Calu3 (cell line): ENCODE measurements around the gene SRP9. TPM values are rescaled to one million over a fixed set of nuclear protein-coding genes. Genes with fewer than 3 reads are reported as not detected.

Source experiments
- BruUV-seq: library from RNA; stranded (reverse); fragments of 400-500 nt; replicated peaks from 2 replicates; lab custom pipeline; 2021; lab: Mats Ljungman, UMichigan
- CTCF ChIA-PET: fragments of 300-600 bp; sonication (Branson Sonifier 250); formaldehyde crosslinking; loops from one replicate; lab custom pipeline; 2022; ENCODE audit warnings: antibody characterized with exemption; lab: Charles Lee
- DNase-seq: peaks from one replicate; pipeline ENCODE4 v3.0.0; 2022
- H3K27ac Mint-ChIP-seq: one replicate; pipeline ENCODE4 v1.8.0; 2022; ENCODE audit warnings: mixed read lengths; ENCODE audit not compliant: unreplicated experiment
- H3K27me3 Mint-ChIP-seq: one replicate; pipeline ENCODE4 v1.8.0; 2022; ENCODE audit warnings: mixed read lengths; ENCODE audit not compliant: unreplicated experiment
- H3K36me3 Mint-ChIP-seq: one replicate; pipeline ENCODE4 v1.8.0; 2022; ENCODE audit warnings: mild to moderate bottlenecking, moderate library complexity, mixed read lengths; ENCODE audit not compliant: insufficient read depth, unreplicated experiment
- H3K4me1 Mint-ChIP-seq: one replicate; pipeline ENCODE4 v1.8.0; 2022; ENCODE audit warnings: mild to moderate bottlenecking, low read depth, mixed read lengths; ENCODE audit not compliant: unreplicated experiment
- H3K4me3 Mint-ChIP-seq: one replicate; pipeline ENCODE4 v1.8.0; 2022; ENCODE audit warnings: mild to moderate bottlenecking, low read depth, moderate library complexity, mixed read lengths; ENCODE audit not compliant: unreplicated experiment
- H3K9me3 Mint-ChIP-seq: one replicate; pipeline ENCODE4 v1.8.0; 2022; ENCODE audit warnings: low read depth, mixed read lengths; ENCODE audit not compliant: unreplicated experiment
- intact Hi-C: fragments of 100-400 bp; cut with micrococcal nuclease; formaldehyde crosslinking; loops from one replicate; pipeline ENCODE4 v1.10.0; 2022; ENCODE audit not compliant: unreplicated experiment
- total RNA-seq: library from RNA; stranded (reverse); gene quantifications from 2 replicates; pipeline ENCODE4 v1.2.3, GENCODE V29; 2022
- TF ChIP-seq, protein P1 (sequence below): fragments of 200-600 bp; IDR thresholded peaks from one replicate; pipeline ENCODE4 v1.8.0; 2022; ENCODE audit warnings: antibody characterized with exemption; ENCODE audit not compliant: unreplicated experiment

The SRP9 gene
- total RNA-seq, 1 experiment from 2014 or later: 312 TPM

DNA sequence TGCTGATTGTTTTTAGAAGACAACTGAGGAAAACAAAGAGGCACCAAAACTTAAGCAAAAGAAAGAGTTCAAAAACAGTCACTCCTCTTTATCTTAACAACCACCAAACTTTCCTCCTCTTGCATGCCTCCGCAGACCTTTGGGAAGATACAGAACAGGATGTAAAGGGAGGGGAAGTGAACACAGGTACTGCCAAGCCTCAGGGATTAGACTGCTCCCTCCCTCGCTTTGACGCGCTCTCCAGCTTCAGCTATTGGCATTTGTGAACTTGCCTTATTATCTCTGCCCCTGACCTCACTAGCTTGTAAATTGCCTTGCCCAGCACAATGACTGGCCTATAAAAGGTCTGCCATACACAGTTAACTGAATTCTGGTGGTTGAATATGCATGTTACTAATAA lies 4.8 kb upstream of the SRP9 start:
- CTCF ChIA-PET: interaction anchor here (0.6 to 2.7 kb wide), 24 partner anchors 10 to 298 kb away, joined by 3 to 22 read pairs (median 6); partner anchors contain the start of genes ENAH, EPHX1 and TMEM63A
- Mint-ChIP-seq H3K9me3 (no peaks in the 10 kb centered on the region), H3K27me3 (no peaks in the 10 kb centered on the region), H3K27ac (peak overlapping the region; percentile 61), H3K4me3 (peak overlapping the region; percentile 35), H3K36me3 (no peaks in the 10 kb centered on the region), H3K4me1 (peaks cover 58% of the 10 kb centered on the region)
- BruUV-seq: no TSS peak
- intact Hi-C loops: loop anchor here (1.0 to 10.0 kb wide), 7 partner anchors 26 to 292 kb away; no protein-coding TSS in a partner anchor
- DNase-seq: peak; percentile 47
- TF ChIP-seq, protein P1, sequence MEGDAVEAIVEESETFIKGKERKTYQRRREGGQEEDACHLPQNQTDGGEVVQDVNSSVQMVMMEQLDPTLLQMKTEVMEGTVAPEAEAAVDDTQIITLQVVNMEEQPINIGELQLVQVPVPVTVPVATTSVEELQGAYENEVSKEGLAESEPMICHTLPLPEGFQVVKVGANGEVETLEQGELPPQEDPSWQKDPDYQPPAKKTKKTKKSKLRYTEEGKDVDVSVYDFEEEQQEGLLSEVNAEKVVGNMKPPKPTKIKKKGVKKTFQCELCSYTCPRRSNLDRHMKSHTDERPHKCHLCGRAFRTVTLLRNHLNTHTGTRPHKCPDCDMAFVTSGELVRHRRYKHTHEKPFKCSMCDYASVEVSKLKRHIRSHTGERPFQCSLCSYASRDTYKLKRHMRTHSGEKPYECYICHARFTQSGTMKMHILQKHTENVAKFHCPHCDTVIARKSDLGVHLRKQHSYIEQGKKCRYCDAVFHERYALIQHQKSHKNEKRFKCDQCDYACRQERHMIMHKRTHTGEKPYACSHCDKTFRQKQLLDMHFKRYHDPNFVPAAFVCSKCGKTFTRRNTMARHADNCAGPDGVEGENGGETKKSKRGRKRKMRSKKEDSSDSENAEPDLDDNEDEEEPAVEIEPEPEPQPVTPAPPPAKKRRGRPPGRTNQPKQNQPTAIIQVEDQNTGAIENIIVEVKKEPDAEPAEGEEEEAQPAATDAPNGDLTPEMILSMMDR: no peak

DNA sequence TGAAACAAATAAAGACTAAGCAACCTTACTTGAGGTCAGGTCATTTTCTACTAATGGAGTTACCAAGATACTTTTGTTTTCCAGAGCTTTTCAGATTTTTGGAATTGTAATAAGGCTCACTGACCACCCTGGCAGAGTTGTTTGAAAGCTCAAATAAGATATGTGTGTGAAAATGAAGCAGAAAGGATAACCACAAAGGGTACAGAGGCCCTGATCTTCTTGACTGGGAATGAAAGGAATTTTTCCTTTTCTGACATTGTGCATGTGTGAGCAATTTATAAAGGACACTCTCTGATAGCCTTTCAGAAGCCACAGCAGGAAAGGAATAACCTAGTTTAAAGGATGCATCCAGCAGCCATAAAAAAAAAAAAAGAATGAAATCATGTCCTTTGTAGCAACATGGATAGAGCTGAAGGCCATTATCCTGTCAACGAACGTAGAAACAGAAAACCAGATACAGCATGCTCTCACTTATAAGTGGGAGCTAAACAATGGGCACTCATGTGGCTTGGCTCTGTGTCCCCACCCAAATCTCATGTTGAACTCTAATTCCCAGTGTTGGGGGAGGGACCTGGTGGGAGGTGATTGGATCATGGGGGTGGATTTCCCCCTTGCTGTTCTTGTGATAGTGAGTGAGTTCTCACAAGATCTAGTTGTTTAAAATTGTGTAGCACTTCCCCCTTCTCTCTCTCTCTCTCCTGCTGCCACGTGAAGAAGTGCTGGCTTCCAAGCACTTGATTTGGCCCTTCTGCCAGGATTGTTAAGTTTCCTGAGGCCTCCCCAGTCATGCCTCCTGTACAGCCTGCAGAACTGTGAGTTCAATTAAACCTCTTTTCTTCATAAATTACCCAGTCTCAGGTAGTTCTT lies 3.1 kb upstream of the SRP9 start:
- no peak overlapping the region for H3K27ac Mint-ChIP-seq
- intact Hi-C loops: loop anchor here (10.0 kb wide), 1 partner anchor 200 kb away; no protein-coding TSS in a partner anchor
- TF ChIP-seq, protein P1: no peak
- no peaks in the 10 kb centered on the region for H3K36me3 Mint-ChIP-seq
- no peaks in the 10 kb centered on the region for H3K9me3 Mint-ChIP-seq
- H3K27me3 Mint-ChIP-seq: no peaks in the 10 kb centered on the region
- DNase-seq: no peak
- CTCF ChIA-PET: interaction anchor here (0.7 to 2.6 kb wide), 2 partner anchors 205 to 300 kb away, joined by 3 to 11 read pairs; no protein-coding TSS in a partner anchor
- no peak overlapping the region for H3K4me3 Mint-ChIP-seq
- no TSS peak for BruUV-seq
- peaks cover 41% of the 10 kb centered on the region for H3K4me1 Mint-ChIP-seq

DNA sequence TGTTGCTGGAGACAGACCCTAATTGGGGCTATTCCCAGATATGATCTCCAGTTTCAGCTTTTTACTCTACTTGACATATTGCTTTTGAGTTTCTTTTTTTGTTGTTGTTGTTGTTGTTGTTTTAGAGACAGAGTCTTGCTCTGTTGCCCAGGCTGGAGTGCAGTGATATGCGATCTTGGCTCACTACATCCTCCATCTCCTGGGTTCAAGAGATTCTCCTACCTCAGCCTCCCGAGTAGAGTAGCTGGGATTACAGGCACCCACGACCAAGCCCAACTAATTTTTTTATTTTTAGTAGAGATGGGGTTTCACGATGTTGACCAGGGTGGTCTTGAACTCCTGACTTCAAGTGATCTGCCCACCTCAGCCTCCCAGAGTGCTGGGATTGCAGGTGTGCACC lies 1.3 kb upstream of the SRP9 start:
- Mint-ChIP-seq H3K9me3 (no peaks in the 10 kb centered on the region), H3K27me3 (no peaks in the 10 kb centered on the region), H3K4me1 (peaks cover 47% of the 10 kb centered on the region), H3K36me3 (peaks cover 7% of the 10 kb centered on the region), H3K4me3 (no peak overlapping the region), H3K27ac (no peak overlapping the region)
- DNase-seq: no peak
- TF ChIP-seq, protein P1: no peak
- CTCF ChIA-PET: no interaction called here
- intact Hi-C loops: loop anchor here (10.0 kb wide), 1 partner anchor 199 kb away; no protein-coding TSS in a partner anchor
- no TSS peak for BruUV-seq

DNA sequence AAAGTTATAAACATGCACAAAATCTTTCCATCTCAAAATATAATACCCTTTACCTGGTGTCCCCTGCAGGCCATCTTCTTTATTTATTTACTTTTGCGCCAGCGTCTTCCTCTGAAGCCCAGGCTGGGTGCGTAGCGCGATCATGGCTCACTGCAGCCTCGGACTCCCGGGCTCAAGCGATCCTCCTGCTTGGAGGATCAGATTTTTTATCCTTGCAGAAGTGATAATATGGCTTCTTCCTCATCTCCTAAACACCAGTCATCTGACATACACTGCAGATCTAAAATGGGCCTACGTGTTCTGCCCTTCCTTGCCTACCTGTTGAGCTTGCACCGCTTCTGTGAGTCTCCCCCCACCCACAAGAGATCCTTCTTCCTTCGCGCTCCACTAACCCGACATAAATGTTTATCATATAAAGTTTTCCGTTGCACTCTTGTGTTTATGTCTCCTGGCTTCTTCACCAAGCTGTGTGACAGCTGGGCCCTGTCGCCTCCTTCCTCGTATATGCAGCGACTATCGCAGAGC lies 506 bp upstream of the SRP9 start:
- TF ChIP-seq, protein P1: no peak
- intact Hi-C loops: loop anchor here (10.0 kb wide), 1 partner anchor 198 kb away; no protein-coding TSS in a partner anchor
- DNase-seq: no peak
- no TSS peak for BruUV-seq
- no peaks in the 10 kb centered on the region for H3K27me3 Mint-ChIP-seq
- H3K9me3 Mint-ChIP-seq: no peaks in the 10 kb centered on the region
- no peak overlapping the region for H3K4me3 Mint-ChIP-seq
- no peak overlapping the region for H3K27ac Mint-ChIP-seq
- peaks cover 41% of the 10 kb centered on the region for H3K4me1 Mint-ChIP-seq
- H3K36me3 Mint-ChIP-seq: peaks cover 11% of the 10 kb centered on the region
- CTCF ChIA-PET: interaction anchor here (0.7 to 2.0 kb wide), 18 partner anchors 9 to 302 kb away, joined by 3 to 12 read pairs (median 3); partner anchors contain the start of gene EPHX1
